GM15510 (cell line): ENCODE data around the gene PER1.

Experiments
- POLR2A ChIP-seq: IDR thresholded peaks from 3 replicates; pipeline ENCODE4 v1.6.1; 2011; ENCODE audit warnings: borderline replicate concordance; ENCODE audit not compliant: insufficient read length; ENCODE audit errors: extremely low read depth

The PER1 gene

DNA sequence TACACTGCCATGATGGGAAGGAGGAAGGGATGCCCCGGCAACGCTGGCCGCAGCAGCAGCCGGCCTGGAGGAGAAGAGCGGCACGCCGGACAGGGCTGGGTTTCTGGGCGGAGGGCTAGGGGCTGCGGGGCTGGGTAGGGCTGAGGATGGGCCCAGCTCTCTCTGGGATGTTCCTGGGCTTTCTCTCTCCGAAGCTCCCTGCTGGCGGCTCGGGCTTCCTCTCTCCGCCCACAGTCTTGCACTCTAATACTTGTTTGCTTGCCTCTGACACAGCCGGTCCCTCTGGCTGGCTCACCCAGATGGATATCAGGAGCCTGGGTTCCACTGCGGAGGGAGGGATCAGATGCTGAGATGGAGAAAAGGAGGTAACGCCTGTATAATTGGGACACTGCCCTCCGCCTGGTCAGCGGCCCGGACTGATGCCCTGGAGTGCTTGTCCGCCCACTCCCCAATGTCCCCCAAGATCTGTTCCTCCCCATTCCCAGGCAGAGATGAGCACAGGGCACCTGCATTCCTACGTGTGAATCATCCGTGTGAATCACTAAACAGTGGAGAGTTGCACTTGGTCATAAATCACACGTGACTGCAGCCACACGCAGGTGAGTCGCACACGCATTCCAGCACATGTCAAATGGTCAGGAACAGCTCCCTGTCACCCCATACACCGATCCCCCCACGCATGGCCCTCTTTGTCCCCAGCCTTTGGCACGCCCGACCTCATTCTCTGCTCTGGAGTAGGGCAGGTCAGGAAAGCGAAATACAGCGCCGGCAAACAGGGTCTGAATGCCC lies 34.0 kb downstream of the PER1 start, which contains the start of gene ALOXE3:
ALOXE3 (minus strand) TSS at position 535 of the 789 bp plus-strand sequence; CDS start at position 11, 524 bp downstream.
- TF ChIP-seq POLR2A = no peak

DNA sequence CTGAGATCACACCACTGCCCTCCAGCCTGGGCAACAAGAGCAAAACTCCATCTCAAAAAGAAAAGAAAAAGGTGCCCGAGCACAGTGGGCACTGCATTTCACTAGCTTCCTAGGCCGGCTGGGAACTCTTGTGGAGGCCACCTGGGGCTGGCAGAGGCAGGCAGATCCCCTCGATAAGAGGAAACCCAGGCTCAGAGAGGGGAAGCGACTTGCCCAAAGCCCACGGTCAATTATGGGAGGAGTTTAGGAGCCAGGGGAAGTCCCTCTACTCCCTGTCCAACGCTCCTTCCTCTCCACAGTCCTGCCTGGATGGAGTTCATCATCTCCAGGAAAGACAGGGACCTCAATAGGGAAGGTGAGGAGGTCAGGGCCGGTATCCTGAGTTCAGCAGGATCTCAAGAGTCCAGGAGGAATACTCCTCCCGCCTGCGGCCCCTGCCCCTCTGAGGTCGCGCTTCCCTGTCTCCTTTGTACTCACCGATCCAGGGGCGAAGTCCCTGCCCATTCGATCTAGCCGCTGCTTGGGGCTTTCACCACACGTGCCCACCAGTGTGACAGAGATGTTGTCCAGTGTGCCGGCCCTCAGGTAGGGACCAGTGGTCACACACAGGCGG lies 34.7 kb downstream of the PER1 start:
- no peak for TF ChIP-seq POLR2A

DNA sequence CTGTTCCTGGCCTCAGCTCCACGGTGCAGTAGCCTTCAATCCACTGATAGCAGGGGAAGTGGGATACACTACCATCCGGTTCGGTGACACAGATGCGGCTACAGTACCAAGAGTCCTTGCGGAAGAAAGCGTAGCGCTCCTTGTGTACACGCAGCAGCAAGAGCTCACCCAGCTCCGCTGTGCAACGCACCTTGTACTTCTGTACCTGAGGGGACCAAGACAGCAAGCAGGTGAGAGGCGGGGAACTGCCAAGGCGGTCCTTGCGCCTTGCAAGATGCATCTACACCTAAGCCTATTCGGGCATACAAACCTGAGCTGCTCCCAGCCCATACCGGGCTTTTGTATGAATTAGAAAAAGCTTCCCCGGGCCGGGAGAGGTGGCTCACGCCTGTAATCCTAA lies 35.4 kb downstream of the PER1 start:
- no peak for TF ChIP-seq POLR2A

DNA sequence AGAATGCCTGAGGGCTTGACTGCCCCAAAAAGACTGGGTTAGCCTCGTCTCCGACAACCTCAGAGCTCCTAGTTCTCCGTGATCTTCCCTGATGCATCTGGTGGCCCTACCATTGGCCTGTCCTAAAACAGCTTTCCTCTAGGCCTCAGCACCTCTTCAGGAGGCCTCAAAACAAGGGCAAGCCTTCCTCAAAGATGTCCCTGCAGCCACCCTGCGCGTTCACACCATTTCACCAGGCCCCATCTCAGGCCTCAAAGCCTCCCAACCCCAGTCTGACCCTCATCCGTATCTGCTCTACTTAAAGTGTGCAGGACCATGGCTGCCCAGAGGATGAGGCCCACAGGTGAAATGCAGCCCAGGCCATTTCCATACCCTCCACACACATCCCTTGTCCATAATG lies 41.3 kb downstream of the PER1 start:
- TF ChIP-seq POLR2A = no peak

DNA sequence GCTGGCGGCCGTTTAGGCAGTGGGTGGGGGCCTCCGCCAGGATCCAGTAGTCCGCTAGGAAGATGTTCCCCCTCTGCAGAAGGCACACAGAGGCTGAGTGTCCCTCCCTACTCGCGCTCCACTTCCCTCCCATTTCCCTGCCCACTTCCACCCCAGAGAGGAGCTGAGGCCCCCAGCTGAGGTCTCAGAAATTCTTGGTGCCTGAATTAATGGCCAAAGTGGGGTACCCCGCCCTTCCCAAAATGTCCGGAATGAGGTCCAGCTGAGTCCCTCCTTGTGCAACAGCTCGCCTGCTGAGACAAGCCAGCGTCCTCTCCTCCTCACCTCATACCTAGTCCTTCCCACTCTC lies 41.8 kb downstream of the PER1 start:
- no peak for TF ChIP-seq POLR2A

GRCh38 chr17:8109661-8110455 lies 42.3 kb downstream of the PER1 start:
- no peak for TF ChIP-seq POLR2A

- no peak for TF ChIP-seq POLR2A
These were observed 43.1 kb downstream of the PER1 start for GRCh38 chr17:8108972-8109660.

GRCh38 chr17:8105957-8106398 lies 46.2 kb downstream of the PER1 start:
- TF ChIP-seq POLR2A = no peak

- TF ChIP-seq POLR2A = no peak
These were observed 47.3 kb downstream of the PER1 start for GRCh38 chr17:8104911-8105310.

DNA sequence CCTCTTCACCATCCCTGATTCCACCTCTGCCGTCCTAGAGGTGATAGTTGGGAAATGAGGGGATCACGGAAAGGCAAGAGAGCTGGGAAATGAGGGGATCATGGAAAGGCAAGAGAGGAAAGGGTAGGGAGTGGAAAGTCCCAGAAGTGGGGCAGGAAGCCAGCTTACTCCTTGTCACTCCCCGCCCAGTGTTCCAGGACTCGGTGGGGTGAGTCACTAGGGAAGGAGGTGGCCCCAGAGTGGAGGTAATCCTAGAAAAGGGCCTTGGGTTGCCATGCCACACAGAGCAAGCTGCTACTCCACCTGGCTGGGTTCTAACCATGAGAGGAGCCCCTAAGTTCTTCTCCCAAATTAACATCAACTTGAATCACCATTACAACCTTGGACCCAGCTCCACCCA lies 48.7 kb downstream of the PER1 start:
- no peak for TF ChIP-seq POLR2A

- TF ChIP-seq POLR2A = no peak
These were observed 50.5 kb downstream of the PER1 start for GRCh38 chr17:8101721-8102120.

- no peak for TF ChIP-seq POLR2A
These were observed 51.4 kb downstream of the PER1 start for GRCh38 chr17:8100763-8101162.

GRCh38 chr17:8100111-8100510 lies 52.1 kb downstream of the PER1 start:
- TF ChIP-seq POLR2A = no peak

- TF ChIP-seq POLR2A = no peak
These were observed 55.7 kb downstream of the PER1 start for GRCh38 chr17:8096541-8096940.

- TF ChIP-seq POLR2A = no peak
These were observed 56.8 kb downstream of the PER1 start for GRCh38 chr17:8095361-8095760.

DNA sequence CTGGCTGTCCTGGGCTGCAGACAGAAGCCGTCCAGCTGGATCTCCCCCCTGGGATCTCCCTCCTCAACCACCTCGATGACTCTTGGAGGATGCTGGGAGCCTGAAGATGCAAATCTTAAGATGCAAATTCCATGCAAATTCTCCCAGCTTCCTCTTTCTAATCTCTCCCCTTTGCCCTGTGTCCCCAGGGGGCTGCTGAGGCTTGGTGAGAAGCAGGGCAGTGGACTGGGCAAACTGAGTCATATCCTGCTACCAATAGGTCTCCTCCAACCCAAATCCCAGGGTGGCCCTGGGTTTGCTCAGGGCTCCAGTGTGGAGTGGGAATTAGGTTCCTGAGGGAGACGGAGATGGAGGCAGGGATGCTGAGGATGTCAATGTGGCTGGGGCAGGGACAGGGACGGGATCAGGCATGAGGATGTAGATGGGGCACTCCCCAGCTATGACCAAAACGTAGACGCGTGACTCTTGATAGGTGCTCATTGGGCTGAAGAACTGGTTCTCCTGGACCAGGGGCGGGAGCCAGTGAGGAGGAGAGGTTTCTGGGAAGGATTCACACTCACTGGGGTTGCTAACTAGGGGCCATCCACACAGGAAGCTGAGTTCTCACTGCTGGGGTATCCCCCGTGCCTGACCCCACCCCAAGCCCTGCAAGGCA lies 61.0 kb downstream of the PER1 start:
- TF ChIP-seq POLR2A = no peak
